ENCODE measurements around the gene SLC9A1.
"Not testable (repeated sequence)": the region's sequence is repeated elsewhere in the genome, so short reads cannot be mapped to it uniquely, and the experiment has no call there.

Gene SLC9A1

DNA sequence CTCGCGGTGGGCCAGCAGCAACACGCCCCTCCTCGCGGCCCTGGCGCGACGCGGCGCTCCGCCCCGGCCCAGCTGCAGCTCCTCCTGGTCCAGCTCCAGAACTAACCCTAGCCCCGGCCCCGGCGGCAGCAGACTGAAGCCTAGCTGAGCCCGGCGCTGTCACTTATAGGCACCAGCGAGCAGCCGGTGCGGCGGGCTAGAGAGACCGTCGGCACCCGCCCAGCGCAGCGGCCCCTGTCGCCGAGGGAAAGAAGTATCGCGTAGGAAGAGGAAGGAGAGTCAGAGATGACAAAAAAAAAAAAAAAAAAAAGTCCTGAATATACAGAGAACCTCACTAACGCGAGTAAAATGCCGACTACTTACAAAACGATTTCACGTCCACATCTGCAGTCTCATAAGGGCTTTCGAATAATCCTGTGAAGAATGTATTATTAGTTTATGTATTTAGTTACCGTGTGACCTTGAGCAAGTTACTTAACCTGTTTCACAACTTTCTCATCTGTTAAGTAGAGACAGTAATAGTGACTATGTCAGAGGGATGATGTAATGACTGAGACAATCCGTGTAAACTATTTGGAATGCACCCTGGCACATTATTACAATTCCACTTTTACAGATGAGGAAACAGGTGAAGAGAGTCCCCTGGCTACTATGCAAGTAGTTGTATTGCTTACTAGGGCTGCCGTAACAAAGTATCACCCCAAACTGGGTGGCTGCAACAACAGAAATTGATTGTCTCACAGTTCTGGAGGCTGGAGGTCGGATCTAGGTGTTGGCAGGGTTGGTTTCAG lies at the start of gene SLC9A1:
SLC9A1 (minus strand) TSS at position 135 of the 791 bp plus-strand sequence. CDS start 791 bp downstream, outside the sequence.
- H3K27ac Mint-ChIP-seq: peak within 1 kb of the TSS; percentile 92
- no peaks in the 10 kb centered on the region for H3K36me3 Mint-ChIP-seq (ENCODE audit: low read depth)
- H3K9me3 Mint-ChIP-seq: no peaks in the 10 kb centered on the region
- DNase-seq: peak; percentile 92
- H3K4me3 Mint-ChIP-seq: peak within 1 kb of the TSS; percentile 89
- peaks cover 43% of the 10 kb centered on the region for H3K4me1 Mint-ChIP-seq
- no peaks in the 10 kb centered on the region for H3K27me3 Mint-ChIP-seq
- ATAC-seq: peak; percentile 98

GRCh38 chr1:27203946-27204345 lies 49.0 kb upstream of the SLC9A1 start:
- DNase-seq (no peak), ATAC-seq (no peak)
- no peak overlapping the region for H3K27ac Mint-ChIP-seq
- no peaks in the 10 kb centered on the region for H3K4me1 Mint-ChIP-seq
- H3K27me3 Mint-ChIP-seq: no peaks in the 10 kb centered on the region
- H3K36me3 Mint-ChIP-seq (ENCODE audit: low read depth): no peaks in the 10 kb centered on the region
- H3K4me3 Mint-ChIP-seq: no peak overlapping the region
- H3K9me3 Mint-ChIP-seq: no peaks in the 10 kb centered on the region

GRCh38 chr1:27201295-27201694 lies 46.4 kb upstream of the SLC9A1 start:
- Mint-ChIP-seq H3K9me3 (no peaks in the 10 kb centered on the region), H3K4me1 (peaks cover 6% of the 10 kb centered on the region), H3K36me3 (ENCODE audit: low read depth) (no peaks in the 10 kb centered on the region), H3K4me3 (no peak overlapping the region), H3K27ac (no peak overlapping the region), H3K27me3 (no peaks in the 10 kb centered on the region)
- DNase-seq: no peak
- no peak for ATAC-seq

DNA sequence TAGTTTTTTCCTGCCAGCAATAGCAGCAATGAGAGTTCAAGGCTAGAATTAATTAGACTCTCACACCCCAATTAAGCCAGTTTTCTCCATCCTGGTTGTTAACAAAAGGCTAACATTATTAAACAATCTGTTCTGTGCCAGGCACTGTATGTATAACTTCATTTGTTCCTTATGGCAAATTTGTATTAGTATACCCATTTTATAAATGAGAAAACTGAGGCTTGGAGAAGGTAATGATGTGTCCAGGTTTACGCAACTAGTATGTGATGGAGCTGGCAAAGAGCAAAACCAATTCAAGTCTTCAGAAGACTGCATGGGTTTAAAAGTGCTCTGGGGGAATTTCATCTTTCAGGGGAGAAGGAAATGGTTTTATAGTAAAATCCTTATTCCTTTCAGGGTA lies 38.3 kb upstream of the SLC9A1 start:
- DNase-seq (no peak), ATAC-seq (no peak)
- Mint-ChIP-seq H3K4me3 (no peak overlapping the region), H3K27me3 (peaks cover 5% of the 10 kb centered on the region), H3K27ac (no peak overlapping the region), H3K9me3 (no peaks in the 10 kb centered on the region), H3K4me1 (peaks cover 5% of the 10 kb centered on the region), H3K36me3 (ENCODE audit: low read depth) (no peaks in the 10 kb centered on the region)

GRCh38 chr1:27192039-27192529 lies 37.2 kb upstream of the SLC9A1 start:
- ATAC-seq (no peak), DNase-seq (no peak)
- no peak overlapping the region for H3K4me3 Mint-ChIP-seq
- H3K36me3 Mint-ChIP-seq (ENCODE audit: low read depth): no peaks in the 10 kb centered on the region
- H3K9me3 Mint-ChIP-seq: no peaks in the 10 kb centered on the region
- H3K4me1 Mint-ChIP-seq: no peaks in the 10 kb centered on the region
- no peak overlapping the region for H3K27ac Mint-ChIP-seq
- peaks cover 5% of the 10 kb centered on the region for H3K27me3 Mint-ChIP-seq

- H3K4me1 Mint-ChIP-seq, H3K27me3 Mint-ChIP-seq: not testable (repeated sequence)
Observed at GRCh38 chr1:27184665-27185064, 29.7 kb upstream of the SLC9A1 start.

GRCh38 chr1:27179979-27180378 lies 25.1 kb upstream of the SLC9A1 start:
- Mint-ChIP-seq H3K27me3 (no peaks in the 10 kb centered on the region), H3K9me3 (peaks cover 17% of the 10 kb centered on the region), H3K27ac (no peak overlapping the region), H3K36me3 (ENCODE audit: low read depth) (peaks cover 5% of the 10 kb centered on the region), H3K4me3 (no peak overlapping the region), H3K4me1 (no peaks in the 10 kb centered on the region)
- no peak for DNase-seq
- no peak for ATAC-seq

More at GRCh38 chr1:27184665-27185064, 29.7 kb upstream of the SLC9A1 start:
- H3K4me3 Mint-ChIP-seq; H3K27ac Mint-ChIP-seq; H3K36me3 Mint-ChIP-seq (ENCODE audit: low read depth); DNase-seq; ATAC-seq: not testable (repeated sequence)
- peaks cover 13% of the 10 kb centered on the region for H3K9me3 Mint-ChIP-seq

GRCh38 chr1:27179379-27179778 lies 24.5 kb upstream of the SLC9A1 start:
- DNase-seq: no peak

GRCh38 chr1:27176954-27177353 lies 22.0 kb upstream of the SLC9A1 start:
- no peaks in the 10 kb centered on the region for H3K27me3 Mint-ChIP-seq

More at GRCh38 chr1:27179379-27179778, 24.5 kb upstream of the SLC9A1 start:
- H3K27ac Mint-ChIP-seq: no peak overlapping the region
- peaks cover 5% of the 10 kb centered on the region for H3K36me3 Mint-ChIP-seq (ENCODE audit: low read depth)
- H3K27me3 Mint-ChIP-seq: no peaks in the 10 kb centered on the region
- no peak for ATAC-seq
- peaks cover 17% of the 10 kb centered on the region for H3K9me3 Mint-ChIP-seq
- H3K4me3 Mint-ChIP-seq: no peak overlapping the region
- no peaks in the 10 kb centered on the region for H3K4me1 Mint-ChIP-seq

GRCh38 chr1:27176323-27176722 lies 21.4 kb upstream of the SLC9A1 start:
- DNase-seq (no peak), ATAC-seq (no peak)
- H3K36me3 Mint-ChIP-seq (ENCODE audit: low read depth): no peaks in the 10 kb centered on the region
- H3K27ac Mint-ChIP-seq: no peak overlapping the region
- no peaks in the 10 kb centered on the region for H3K4me1 Mint-ChIP-seq
- H3K9me3 Mint-ChIP-seq: peaks cover 11% of the 10 kb centered on the region
- H3K27me3 Mint-ChIP-seq: no peaks in the 10 kb centered on the region
- no peak overlapping the region for H3K4me3 Mint-ChIP-seq

More at GRCh38 chr1:27176954-27177353, 22.0 kb upstream of the SLC9A1 start:
- DNase-seq (no peak), ATAC-seq (no peak)
- H3K27ac Mint-ChIP-seq: no peak overlapping the region
- no peaks in the 10 kb centered on the region for H3K36me3 Mint-ChIP-seq (ENCODE audit: low read depth)
- no peaks in the 10 kb centered on the region for H3K4me1 Mint-ChIP-seq
- peaks cover 11% of the 10 kb centered on the region for H3K9me3 Mint-ChIP-seq
- H3K4me3 Mint-ChIP-seq: no peak overlapping the region

DNA sequence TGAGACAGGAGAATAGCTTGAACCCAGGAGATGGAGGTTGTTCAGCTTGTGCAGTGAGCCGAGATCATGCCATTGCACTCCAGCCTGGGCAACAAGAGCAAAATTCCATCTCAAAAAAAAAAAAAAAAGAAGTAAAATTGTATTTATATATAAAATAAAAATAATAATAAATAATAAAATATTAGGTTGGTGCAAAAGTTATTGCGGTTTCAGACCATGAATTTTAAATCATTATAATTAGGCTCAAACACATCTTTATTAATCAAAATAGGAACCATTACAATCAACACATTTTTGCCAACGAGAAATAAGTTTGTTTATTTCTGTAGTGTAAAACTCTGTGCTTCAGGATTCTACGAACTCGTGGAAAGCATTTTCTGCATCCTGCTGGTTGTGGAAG lies 18.1 kb upstream of the SLC9A1 start:
- not testable (repeated sequence) for H3K27ac Mint-ChIP-seq; H3K9me3 Mint-ChIP-seq; H3K4me3 Mint-ChIP-seq; ATAC-seq; H3K27me3 Mint-ChIP-seq; H3K4me1 Mint-ChIP-seq; DNase-seq; H3K36me3 Mint-ChIP-seq (ENCODE audit: low read depth)

- ATAC-seq (no peak), DNase-seq (no peak)
- Mint-ChIP-seq H3K4me1 (peaks cover 3% of the 10 kb centered on the region), H3K27ac (no peak overlapping the region), H3K36me3 (ENCODE audit: low read depth) (no peaks in the 10 kb centered on the region), H3K27me3 (no peaks in the 10 kb centered on the region), H3K9me3 (no peaks in the 10 kb centered on the region), H3K4me3 (no peak overlapping the region)
Observed at GRCh38 chr1:27166929-27167328, 12.0 kb upstream of the SLC9A1 start.

DNA sequence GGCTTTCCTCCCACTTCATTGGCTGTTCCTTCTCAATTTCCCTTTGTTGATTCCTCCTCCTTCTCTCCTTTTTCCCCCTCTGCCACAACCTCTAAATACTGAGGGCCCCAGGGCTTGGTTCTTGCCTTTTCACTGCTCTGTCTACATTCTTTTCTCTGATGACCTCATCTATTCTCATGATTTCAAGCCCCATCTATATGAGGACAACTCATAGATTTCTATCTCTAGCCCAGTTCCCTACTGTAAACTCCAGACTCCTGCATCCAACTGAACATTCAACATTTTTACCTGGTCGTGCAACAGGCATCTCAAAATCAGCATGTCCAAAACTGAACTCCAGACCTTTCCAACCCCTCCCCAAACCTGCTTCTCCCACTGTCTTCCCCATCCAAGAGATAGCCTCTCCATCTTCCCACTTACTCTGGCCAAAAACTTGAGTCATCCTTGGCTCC lies 11.5 kb upstream of the SLC9A1 start:
- Mint-ChIP-seq H3K36me3 (ENCODE audit: low read depth) (no peaks in the 10 kb centered on the region), H3K4me1 (peaks cover 8% of the 10 kb centered on the region), H3K4me3 (no peak overlapping the region), H3K27ac (no peak overlapping the region), H3K27me3 (no peaks in the 10 kb centered on the region), H3K9me3 (no peaks in the 10 kb centered on the region)
- no peak for DNase-seq
- ATAC-seq: no peak

- H3K4me1 Mint-ChIP-seq: peaks cover 8% of the 10 kb centered on the region
- DNase-seq (no peak), ATAC-seq (no peak)
- no peaks in the 10 kb centered on the region for H3K27me3 Mint-ChIP-seq
- no peak overlapping the region for H3K4me3 Mint-ChIP-seq
- H3K27ac Mint-ChIP-seq: no peak overlapping the region
- H3K9me3 Mint-ChIP-seq: no peaks in the 10 kb centered on the region
- H3K36me3 Mint-ChIP-seq (ENCODE audit: low read depth): no peaks in the 10 kb centered on the region
Observed at GRCh38 chr1:27163093-27163492, 8.2 kb upstream of the SLC9A1 start.

- H3K27me3 Mint-ChIP-seq: no peaks in the 10 kb centered on the region
- peaks cover 8% of the 10 kb centered on the region for H3K4me1 Mint-ChIP-seq
- ATAC-seq: no peak
- H3K27ac Mint-ChIP-seq: no peak overlapping the region
- H3K9me3 Mint-ChIP-seq: no peaks in the 10 kb centered on the region
- H3K4me3 Mint-ChIP-seq: no peak overlapping the region
- no peaks in the 10 kb centered on the region for H3K36me3 Mint-ChIP-seq (ENCODE audit: low read depth)
- no peak for DNase-seq
Observed at GRCh38 chr1:27162090-27162489, 7.2 kb upstream of the SLC9A1 start.
